ENCODE measurements around the gene FAT4.

FAT4 gene

GRCh38 chr4:125306533-125306932, 8.2 kb upstream of the FAT4 start:
- TF ChIP-seq ZFX (IDR thresholded peaks at IDR 0.05; ENCODE audit: borderline replicate concordance): no peak
- TF ChIP-seq, protein P1, sequence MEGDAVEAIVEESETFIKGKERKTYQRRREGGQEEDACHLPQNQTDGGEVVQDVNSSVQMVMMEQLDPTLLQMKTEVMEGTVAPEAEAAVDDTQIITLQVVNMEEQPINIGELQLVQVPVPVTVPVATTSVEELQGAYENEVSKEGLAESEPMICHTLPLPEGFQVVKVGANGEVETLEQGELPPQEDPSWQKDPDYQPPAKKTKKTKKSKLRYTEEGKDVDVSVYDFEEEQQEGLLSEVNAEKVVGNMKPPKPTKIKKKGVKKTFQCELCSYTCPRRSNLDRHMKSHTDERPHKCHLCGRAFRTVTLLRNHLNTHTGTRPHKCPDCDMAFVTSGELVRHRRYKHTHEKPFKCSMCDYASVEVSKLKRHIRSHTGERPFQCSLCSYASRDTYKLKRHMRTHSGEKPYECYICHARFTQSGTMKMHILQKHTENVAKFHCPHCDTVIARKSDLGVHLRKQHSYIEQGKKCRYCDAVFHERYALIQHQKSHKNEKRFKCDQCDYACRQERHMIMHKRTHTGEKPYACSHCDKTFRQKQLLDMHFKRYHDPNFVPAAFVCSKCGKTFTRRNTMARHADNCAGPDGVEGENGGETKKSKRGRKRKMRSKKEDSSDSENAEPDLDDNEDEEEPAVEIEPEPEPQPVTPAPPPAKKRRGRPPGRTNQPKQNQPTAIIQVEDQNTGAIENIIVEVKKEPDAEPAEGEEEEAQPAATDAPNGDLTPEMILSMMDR (IDR thresholded peaks at IDR 0.05): no peak
- no peak overlapping the region for H3K27ac ChIP-seq

DNA sequence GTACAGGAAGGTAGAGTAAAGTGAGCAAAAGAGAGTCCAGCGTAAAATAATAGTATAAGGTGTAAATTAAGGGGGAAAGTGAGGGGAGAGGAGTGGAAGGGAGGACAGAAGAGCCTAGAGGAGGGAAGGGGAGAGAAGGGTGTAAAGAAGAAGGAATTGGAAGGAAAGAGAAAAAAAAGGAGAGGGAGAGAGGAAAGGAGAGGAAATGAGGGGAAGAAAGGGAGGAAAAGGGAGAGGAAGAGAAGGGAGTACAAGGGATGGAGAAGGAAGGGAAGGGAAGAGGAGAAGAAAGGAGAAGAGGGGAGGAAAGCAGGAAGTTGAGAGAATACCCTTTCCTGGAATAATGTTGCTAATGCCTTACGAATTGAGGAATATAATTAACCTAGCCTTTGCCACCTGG, 3.3 kb upstream of the FAT4 start:
- H3K27ac ChIP-seq: no peak overlapping the region
- TF ChIP-seq, protein P1 (IDR thresholded peaks at IDR 0.05): no peak
- TF ChIP-seq ZFX (IDR thresholded peaks at IDR 0.05; ENCODE audit: borderline replicate concordance): no peak

- no peak for TF ChIP-seq ZFX (IDR thresholded peaks at IDR 0.05; ENCODE audit: borderline replicate concordance)
- TF ChIP-seq, protein P1 (IDR thresholded peaks at IDR 0.05): peak; percentile 83
- H3K27ac ChIP-seq: no peak overlapping the region
Measured at GRCh38 chr4:125313497-125313896, 1.3 kb upstream of the FAT4 start.

GRCh38 chr4:125313989-125314667, 627 bp upstream of the FAT4 start:
- no peak for TF ChIP-seq ZFX (IDR thresholded peaks at IDR 0.05; ENCODE audit: borderline replicate concordance)
- TF ChIP-seq, protein P1 (IDR thresholded peaks at IDR 0.05): no peak
- H3K27ac ChIP-seq: peak overlapping the region; percentile 52; the same call in 1 of the 2 replicates

DNA sequence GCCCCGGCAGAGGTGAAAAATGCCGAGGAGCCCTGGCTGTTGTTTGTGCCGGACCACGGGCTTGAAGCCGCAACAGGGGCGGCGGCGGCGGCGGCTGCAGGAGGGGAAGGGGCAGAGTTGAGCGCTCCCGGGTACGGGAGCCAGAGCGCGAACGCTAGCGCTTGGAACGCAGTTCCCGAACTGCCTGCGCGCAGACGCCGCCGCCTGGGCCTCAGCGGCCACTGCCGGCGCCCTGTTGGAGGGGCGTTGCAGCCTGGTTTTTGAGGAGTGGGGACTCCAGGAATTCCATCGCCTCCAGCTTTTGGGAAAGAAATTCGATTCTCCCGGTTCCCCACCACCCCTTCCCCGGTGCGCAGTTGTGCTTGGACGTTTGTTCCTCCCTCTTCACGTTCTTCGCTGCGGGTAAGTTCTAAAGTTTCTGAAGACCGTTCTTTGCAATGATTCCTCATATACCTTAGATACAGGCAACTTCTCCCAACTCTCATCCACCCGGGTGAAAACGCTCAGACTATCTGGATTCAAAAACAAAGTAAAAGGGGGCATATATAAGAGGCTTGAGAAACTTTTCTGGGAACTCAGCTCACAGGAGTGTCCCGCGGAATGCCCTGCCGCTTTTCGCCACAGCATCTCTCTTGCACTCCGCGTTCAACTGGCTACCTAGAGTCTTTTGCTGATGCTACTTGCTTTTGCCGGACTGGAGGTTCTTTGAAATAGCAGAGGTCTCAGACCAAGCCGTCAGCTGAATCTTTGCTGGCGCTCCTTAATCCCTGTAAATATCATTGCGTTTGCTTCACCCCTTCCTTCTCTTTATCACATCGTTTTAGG, 1.0 kb downstream of the FAT4 start:
- peak overlapping the region; percentile 52 for H3K27ac ChIP-seq
- TF ChIP-seq, protein P1 (IDR thresholded peaks at IDR 0.05): peak; percentile 43
- no peak for TF ChIP-seq ZFX (IDR thresholded peaks at IDR 0.05; ENCODE audit: borderline replicate concordance)

GRCh38 chr4:125316401-125316790, 1.6 kb downstream of the FAT4 start:
- H3K27ac ChIP-seq: peak overlapping the region; percentile 52
- TF ChIP-seq, protein P1 (IDR thresholded peaks at IDR 0.05): no peak
- no peak for TF ChIP-seq ZFX (IDR thresholded peaks at IDR 0.05; ENCODE audit: borderline replicate concordance)
